ENCODE measurements around the gene VASH1.
"Not testable (repeated sequence)": the region's sequence is repeated elsewhere in the genome, so short reads cannot be mapped to it uniquely, and the experiment has no call there.

VASH1 gene

GRCh38 chr14:76717508-76718290 lies 43.6 kb upstream of the VASH1 start:
- TF ChIP-seq, protein P1, sequence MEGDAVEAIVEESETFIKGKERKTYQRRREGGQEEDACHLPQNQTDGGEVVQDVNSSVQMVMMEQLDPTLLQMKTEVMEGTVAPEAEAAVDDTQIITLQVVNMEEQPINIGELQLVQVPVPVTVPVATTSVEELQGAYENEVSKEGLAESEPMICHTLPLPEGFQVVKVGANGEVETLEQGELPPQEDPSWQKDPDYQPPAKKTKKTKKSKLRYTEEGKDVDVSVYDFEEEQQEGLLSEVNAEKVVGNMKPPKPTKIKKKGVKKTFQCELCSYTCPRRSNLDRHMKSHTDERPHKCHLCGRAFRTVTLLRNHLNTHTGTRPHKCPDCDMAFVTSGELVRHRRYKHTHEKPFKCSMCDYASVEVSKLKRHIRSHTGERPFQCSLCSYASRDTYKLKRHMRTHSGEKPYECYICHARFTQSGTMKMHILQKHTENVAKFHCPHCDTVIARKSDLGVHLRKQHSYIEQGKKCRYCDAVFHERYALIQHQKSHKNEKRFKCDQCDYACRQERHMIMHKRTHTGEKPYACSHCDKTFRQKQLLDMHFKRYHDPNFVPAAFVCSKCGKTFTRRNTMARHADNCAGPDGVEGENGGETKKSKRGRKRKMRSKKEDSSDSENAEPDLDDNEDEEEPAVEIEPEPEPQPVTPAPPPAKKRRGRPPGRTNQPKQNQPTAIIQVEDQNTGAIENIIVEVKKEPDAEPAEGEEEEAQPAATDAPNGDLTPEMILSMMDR (IDR thresholded peaks at IDR 0.05; ENCODE audit: low read depth, low read length), result no peak
- no peak for DNase-seq (ENCODE audit: extremely low read depth, low read depth)

GRCh38 chr14:76718306-76719040 lies 42.8 kb upstream of the VASH1 start:
- DNase-seq (ENCODE audit: extremely low read depth, low read depth), result no peak
- TF ChIP-seq, protein P1 (IDR thresholded peaks at IDR 0.05; ENCODE audit: low read depth, low read length), result no peak

DNA sequence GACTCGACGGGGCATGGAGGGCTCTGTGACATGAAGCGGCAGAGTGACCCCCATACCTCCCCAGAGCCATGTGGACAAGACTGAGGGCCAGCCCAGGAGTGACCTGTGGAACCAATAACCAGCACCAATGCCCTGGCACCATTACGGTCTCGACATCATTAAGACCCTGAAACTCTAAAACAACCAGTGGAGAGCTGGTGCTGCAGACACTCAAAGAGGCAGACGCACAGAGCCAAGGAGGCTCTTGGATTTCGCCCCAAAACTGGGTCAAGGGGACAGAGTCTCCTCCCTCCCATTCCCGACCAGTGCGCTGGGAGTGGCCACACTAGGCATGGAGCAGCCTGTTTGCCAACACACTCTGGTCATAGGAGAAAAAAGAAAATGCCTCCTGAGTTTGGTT lies 41.6 kb upstream of the VASH1 start:
- TF ChIP-seq, protein P1 (IDR thresholded peaks at IDR 0.05; ENCODE audit: low read depth, low read length), result no peak
- DNase-seq (ENCODE audit: extremely low read depth, low read depth), result no peak

- TF ChIP-seq, protein P1 (IDR thresholded peaks at IDR 0.05; ENCODE audit: low read depth, low read length), result no peak
- DNase-seq (ENCODE audit: extremely low read depth, low read depth), result no peak
These were observed 40.9 kb upstream of the VASH1 start for GRCh38 chr14:76720382-76720813.

GRCh38 chr14:76721506-76721905 lies 39.8 kb upstream of the VASH1 start:
- not testable (repeated sequence) for DNase-seq (ENCODE audit: extremely low read depth, low read depth)

GRCh38 chr14:76724651-76725550 lies 36.4 kb upstream of the VASH1 start:
- TF ChIP-seq, protein P1 (IDR thresholded peaks at IDR 0.05; ENCODE audit: low read depth, low read length), result no peak
- no peak for DNase-seq (ENCODE audit: extremely low read depth, low read depth)

- TF ChIP-seq, protein P1 (IDR thresholded peaks at IDR 0.05; ENCODE audit: low read depth, low read length), result no peak
These were observed 34.7 kb upstream of the VASH1 start for GRCh38 chr14:76726551-76726970.

More at GRCh38 chr14:76726551-76726970, 34.7 kb upstream of the VASH1 start:
- DNase-seq (ENCODE audit: extremely low read depth, low read depth), result no peak

All from AG09319 (cell line).